OCI-LY3 (cell line): Measurements from ENCODE around the gene ADARB2.

Experiments used
- EZH2phosphoT487 ChIP-seq: fragments of 200-600 bp; shearing (Covaris generic); IDR thresholded peaks from 2 replicates; pipeline ENCODE4 v1.6.1; 2018; ENCODE audit warnings: antibody characterized with exemption, mixed run types, low read depth
- TF ChIP-seq, protein P1 (sequence below): fragments of 200-600, 300-600 bp; sonication (generic); IDR thresholded peaks from 2 replicates; pipeline ENCODE4 v1.5.1; 2014; ENCODE audit warnings: antibody characterized with exemption, low read length, low read depth

DNA sequence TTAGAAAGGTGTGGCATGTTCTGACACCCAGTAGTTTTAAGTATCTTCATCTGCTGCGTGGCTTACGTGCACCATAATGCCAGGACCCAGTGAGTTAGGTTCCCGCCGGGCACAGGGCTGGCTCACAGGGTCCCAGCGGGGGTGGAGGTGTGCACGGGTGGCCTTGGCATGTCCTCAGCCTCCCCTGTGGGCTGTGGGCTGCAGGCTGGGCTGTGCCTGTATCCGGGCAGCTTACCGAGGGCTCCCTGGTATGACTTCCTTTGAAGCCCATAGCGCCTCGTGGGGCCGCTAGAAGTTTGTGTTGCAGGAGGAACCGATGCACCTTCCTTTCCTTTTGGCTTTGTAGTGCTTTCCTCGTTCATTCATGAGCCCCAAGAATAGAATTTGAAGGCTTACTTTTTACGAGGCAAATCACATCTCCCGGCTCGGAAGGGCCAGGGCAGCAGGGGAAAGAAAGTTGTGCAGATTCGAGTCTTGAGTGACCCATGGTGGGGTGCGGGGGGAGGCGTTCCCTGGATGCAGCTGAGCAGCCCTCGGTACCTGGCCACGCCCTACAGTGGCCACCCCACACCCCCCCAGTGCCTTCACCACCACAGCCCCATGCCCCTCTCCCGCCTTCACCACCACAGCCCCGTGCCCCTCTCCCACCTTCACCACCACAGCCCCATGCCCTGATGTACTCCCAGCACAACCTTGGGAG lies 568.0 kb downstream of the ADARB2 start:
- TF ChIP-seq, protein P1, sequence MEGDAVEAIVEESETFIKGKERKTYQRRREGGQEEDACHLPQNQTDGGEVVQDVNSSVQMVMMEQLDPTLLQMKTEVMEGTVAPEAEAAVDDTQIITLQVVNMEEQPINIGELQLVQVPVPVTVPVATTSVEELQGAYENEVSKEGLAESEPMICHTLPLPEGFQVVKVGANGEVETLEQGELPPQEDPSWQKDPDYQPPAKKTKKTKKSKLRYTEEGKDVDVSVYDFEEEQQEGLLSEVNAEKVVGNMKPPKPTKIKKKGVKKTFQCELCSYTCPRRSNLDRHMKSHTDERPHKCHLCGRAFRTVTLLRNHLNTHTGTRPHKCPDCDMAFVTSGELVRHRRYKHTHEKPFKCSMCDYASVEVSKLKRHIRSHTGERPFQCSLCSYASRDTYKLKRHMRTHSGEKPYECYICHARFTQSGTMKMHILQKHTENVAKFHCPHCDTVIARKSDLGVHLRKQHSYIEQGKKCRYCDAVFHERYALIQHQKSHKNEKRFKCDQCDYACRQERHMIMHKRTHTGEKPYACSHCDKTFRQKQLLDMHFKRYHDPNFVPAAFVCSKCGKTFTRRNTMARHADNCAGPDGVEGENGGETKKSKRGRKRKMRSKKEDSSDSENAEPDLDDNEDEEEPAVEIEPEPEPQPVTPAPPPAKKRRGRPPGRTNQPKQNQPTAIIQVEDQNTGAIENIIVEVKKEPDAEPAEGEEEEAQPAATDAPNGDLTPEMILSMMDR = no peak
- no peak for TF ChIP-seq EZH2phosphoT487
